ENCODE measurements around the gene PSMD1.

DNA sequence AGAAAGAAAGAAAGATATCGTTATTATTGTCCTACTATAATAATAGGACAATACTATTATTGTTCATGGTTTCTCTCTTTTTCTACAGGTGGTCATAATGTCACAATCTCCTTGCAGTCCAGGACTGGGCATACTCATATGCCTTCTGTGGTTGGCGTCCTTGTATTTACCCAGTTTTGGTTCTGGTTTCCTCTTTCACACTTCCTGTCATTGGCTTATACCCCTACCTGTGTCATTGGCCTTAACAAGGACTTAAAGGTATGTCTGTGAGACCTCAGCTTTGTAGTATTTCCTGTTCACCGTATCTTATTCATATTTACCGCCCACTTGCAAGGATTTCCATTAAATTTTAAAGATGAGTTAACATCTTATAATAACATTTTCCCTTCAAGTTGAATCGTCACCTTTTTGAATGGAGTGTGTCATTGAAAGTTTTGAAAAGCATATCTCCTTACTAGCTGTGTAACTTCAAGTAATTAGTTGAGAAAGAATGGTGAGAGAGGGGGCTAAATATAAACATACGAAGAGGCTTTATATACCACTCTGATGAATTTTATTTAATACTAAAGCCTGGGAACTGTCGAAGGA, 104.7 kb downstream of the PSMD1 start:
- TF ChIP-seq EZH2phosphoT487 (IDR thresholded peaks at IDR 0.05; ENCODE audit: borderline replicate concordance, low read length) = no peak
- TF ChIP-seq, protein P1, sequence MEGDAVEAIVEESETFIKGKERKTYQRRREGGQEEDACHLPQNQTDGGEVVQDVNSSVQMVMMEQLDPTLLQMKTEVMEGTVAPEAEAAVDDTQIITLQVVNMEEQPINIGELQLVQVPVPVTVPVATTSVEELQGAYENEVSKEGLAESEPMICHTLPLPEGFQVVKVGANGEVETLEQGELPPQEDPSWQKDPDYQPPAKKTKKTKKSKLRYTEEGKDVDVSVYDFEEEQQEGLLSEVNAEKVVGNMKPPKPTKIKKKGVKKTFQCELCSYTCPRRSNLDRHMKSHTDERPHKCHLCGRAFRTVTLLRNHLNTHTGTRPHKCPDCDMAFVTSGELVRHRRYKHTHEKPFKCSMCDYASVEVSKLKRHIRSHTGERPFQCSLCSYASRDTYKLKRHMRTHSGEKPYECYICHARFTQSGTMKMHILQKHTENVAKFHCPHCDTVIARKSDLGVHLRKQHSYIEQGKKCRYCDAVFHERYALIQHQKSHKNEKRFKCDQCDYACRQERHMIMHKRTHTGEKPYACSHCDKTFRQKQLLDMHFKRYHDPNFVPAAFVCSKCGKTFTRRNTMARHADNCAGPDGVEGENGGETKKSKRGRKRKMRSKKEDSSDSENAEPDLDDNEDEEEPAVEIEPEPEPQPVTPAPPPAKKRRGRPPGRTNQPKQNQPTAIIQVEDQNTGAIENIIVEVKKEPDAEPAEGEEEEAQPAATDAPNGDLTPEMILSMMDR (IDR thresholded peaks at IDR 0.05; ENCODE audit: low read depth, low read length, poor library complexity, severe bottlenecking) = no peak
